Suprapubic skin (tissue), 4 donors: ENCODE data around the gene PIAS1.

Experiments used
- EP300 ChIP-seq: sonication (generic); formaldehyde crosslinking; IDR thresholded peaks from one replicate; pipeline ENCODE4 v1.6.1; 2017; ENCODE audit warnings: antibody characterized with exemption
- POLR2A ChIP-seq, 2 donors: fragments of 450-650 bp; IDR thresholded peaks; one replicate each; pipeline ENCODE4 v1.6.1; 2017; ENCODE audit warnings: antibody characterized with exemption in 2 of 2, mild to moderate bottlenecking in 2 of 2, moderate library complexity in 2 of 2
- POLR2AphosphoS5 ChIP-seq, 3 donors: sonication (generic); formaldehyde crosslinking; IDR thresholded peaks; one replicate each; pipeline ENCODE4 v1.6.1; 2017; ENCODE audit warnings: antibody characterized with exemption in 3 of 3
- TF ChIP-seq, protein P1 (sequence below), 2 donors: fragments of 200-600 bp in 1 of 2; fragments of 450-650 bp in 1 of 2; sonication (generic) in 1 of 2; IDR thresholded peaks; one replicate each; pipeline ENCODE4 v1.5.1; 2016 to 2019; ENCODE audit warnings: antibody characterized with exemption in 2 of 2, mild to moderate bottlenecking in 1 of 2, moderate library complexity in 1 of 2

DNA sequence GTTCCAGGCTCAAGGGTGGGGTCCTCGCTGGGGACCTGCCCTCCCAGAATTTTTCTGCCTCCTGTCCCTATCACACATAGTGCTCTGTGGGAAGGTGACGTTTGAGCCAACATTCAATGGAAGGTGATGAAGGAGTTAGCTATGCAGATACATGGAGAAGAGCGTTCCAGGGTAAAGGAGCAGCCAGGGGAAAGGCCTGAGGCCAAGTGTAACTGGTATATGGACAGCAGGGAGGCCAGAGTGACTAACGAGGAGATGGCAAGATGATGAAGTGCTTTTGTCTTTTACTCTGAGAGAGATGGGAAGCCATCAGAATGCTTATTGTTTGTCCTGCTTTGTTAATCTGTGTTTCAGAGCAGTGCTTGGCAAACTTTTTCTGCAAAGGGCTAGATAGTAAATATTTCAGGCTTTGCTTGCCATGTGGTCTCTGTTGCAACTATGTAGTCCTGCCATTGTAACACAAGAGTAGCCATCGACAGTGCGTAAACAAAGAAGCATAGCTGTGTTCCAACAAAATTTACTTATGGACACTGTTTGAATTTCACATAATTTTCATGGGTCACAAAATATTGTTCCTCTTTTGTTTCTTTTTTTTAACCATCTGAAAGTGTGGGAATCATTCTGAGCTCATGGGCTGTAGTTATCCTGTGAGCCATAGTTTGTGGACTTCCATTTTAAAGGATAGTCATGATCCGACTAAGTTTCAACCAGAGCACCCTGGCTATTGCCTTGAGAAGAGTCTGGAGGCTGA is 25.8 kb upstream of the PIAS1 start:
- TF ChIP-seq, protein P1, sequence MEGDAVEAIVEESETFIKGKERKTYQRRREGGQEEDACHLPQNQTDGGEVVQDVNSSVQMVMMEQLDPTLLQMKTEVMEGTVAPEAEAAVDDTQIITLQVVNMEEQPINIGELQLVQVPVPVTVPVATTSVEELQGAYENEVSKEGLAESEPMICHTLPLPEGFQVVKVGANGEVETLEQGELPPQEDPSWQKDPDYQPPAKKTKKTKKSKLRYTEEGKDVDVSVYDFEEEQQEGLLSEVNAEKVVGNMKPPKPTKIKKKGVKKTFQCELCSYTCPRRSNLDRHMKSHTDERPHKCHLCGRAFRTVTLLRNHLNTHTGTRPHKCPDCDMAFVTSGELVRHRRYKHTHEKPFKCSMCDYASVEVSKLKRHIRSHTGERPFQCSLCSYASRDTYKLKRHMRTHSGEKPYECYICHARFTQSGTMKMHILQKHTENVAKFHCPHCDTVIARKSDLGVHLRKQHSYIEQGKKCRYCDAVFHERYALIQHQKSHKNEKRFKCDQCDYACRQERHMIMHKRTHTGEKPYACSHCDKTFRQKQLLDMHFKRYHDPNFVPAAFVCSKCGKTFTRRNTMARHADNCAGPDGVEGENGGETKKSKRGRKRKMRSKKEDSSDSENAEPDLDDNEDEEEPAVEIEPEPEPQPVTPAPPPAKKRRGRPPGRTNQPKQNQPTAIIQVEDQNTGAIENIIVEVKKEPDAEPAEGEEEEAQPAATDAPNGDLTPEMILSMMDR (IDR thresholded peaks at IDR 0.05), result no peak
- no peak for TF ChIP-seq POLR2AphosphoS5 (IDR thresholded peaks at IDR 0.05)
- TF ChIP-seq EP300, result no peak
- no peak for TF ChIP-seq POLR2A (IDR thresholded peaks at IDR 0.05)
